GM21723 (cell line): Measurements from ENCODE around the gene GRHL1.

Experiments used
- ATAC-seq: cut with Tn5 transposase; IDR thresholded peaks from one replicate; pipeline ENCODE4 v1.9.1; 2021; ENCODE audit warnings: mild to moderate bottlenecking, moderate library complexity; ENCODE audit not compliant: unreplicated experiment

GRHL1 gene

DNA sequence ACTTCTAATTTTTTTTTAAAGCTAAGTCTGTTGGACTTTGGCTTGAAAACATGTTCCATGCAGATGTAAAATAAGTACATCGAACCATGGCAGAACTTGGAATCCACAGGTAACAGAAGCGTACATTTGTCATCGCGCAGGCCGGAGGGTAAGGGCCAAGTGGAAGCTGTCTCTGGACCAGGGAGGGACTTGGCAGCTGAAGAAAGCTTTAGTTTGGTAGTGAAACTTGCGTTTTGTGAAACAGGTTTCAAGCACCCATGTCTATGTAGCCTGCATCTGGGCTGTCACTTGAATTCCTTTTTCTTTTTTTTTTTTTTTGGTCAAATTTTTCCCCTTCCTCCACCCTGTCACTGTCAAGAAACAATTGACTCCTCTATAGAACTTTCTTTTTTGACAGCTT lies 20.4 kb downstream of the GRHL1 start:
- ATAC-seq, result no peak

DNA sequence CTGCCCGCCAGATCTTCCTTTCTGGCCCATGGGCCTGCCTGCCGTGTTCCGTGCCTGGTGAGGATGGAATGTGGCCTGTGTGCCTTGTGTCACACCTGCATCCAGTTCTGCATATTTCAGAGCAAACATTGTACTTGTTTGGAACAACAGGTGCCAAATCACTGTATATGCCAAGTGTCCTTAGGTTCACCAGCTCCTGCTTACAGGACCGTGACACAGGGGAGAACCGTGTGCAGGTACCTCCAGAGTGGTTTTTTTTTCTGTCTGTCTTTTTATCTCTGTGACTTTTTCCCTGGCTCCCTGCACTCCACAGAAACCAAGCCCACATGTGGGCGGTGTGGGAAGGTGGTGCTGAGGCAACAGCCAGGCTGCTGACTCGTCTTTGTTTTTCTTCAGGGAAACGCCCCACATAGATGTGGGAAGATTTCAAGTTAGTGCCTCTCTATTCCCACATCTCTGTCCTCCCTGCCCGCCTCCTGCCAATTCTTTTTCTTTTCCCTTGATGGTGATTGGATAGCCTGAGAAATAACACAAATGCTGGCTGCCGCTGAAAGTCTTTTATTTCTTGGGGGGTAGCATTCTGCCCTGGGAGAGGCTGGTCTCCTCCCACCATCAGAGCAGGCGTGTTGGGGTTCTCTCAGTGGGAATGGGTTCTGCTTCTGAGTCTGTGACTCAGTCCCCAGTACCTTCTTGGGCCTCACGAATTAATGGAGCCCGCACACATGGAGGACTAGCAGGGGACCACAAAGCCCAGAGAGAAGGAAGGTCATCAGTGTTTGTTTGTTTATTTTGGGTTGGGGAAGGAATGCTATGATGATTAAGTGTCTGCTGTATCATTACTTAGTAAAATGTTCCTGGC lies 21.4 kb downstream of the GRHL1 start:
- no peak for ATAC-seq

DNA sequence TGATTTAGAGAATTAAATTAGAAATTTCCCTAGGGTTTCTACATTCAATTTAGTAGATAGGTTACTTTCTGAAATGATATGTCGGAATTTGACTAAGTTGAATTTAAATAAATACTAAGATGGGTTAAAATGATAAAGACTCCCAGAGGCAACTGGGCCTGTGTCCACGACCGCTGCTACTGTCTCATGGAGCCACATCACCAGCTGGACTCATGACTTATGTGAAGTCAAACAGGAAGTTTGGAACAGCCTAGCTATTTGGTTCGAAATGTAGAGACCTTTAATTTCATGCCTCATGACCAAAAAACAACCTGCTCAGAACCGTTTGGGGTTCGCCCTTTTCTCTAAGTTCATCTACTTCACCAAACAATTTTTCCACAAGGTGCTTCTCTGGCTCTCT lies 22.2 kb downstream of the GRHL1 start:
- ATAC-seq, result no peak

DNA sequence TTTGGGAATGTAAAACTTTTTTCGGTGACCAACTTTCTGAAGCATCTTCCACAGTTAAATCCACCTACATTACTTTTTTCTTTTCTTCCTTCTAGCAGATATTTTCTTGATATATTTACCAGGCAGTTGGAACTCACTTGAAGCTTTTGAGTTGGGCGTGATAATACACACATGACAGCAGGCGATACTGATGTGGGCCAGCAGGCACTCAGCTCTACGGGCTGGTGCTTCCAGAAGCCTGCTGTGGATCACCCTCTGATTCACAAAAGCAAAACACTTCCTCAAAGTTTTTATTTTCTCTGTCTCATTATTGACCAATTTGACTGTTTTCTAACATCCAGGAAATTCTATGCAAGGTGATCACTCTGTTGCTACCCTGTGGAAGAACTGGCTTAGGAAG lies 22.9 kb downstream of the GRHL1 start:
- ATAC-seq, result no peak

DNA sequence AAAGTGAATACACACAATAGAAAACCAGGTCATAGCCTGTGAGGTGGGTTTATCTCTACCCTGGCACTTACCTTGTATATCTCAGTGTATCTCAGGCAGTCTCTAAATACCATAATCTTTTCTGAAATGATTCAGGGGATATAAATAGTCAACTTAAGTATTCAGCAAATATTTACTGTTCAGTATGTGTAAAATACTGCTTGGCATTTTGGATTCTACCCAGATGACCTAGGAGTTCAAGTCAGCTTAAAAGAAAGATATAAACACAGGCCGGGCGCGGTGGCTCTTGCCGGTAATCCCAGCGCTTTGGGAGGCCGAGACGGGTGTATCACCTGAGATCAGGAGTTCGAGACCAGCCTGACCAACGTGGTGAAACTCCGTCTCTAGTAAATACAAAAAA lies 23.8 kb downstream of the GRHL1 start:
- ATAC-seq, result no peak

DNA sequence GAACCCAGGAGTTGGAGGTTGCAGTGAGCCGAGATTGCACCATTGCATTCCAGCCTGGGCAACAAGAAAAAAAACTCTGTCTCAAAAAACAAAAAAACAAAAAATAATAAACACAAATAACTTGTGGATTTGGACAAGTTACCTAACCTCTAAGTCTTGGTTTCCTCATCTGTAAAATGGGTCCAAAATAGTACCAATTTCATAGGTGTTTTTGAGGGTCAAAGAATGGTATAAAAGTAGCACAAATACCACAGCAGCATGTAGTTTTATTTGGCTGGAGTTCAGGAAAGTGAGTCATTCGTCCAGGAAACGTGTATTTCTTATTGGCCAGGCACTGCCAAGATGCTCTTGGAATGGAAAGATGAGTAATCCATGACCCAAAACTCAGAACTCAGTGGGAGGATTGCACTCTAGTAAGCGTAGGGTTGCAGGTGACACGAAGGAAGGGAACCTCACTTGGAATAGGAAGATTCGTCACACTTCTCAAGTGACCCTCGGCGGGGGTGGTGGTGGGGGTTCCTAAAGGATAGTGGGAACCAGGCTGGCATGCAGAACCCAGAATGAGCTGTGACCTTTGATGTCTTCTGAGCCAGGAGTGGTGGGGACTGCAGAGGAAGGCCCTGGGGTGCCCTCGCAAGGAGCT lies 24.4 kb downstream of the GRHL1 start:
- ATAC-seq, result no peak

DNA sequence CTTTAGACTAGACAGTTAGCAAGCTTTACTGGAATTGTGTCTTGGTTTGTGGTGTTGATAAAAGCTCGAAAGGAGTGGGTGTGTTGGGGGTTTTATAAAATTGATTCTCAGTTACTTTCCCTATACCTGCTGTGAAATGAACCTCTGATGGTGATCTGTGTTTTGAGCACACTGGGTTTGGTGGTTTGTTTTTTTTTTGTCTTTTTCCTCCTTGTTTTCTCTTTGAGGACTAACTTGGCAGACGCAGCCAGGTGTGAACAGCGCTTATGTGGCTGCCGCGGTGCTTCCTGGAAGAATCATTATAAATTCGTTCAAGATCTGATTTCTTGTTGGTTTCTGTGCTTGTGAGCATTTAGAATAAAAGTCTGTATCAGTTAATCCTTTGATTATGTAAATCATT lies 28.5 kb downstream of the GRHL1 start:
- ATAC-seq, result no peak

DNA sequence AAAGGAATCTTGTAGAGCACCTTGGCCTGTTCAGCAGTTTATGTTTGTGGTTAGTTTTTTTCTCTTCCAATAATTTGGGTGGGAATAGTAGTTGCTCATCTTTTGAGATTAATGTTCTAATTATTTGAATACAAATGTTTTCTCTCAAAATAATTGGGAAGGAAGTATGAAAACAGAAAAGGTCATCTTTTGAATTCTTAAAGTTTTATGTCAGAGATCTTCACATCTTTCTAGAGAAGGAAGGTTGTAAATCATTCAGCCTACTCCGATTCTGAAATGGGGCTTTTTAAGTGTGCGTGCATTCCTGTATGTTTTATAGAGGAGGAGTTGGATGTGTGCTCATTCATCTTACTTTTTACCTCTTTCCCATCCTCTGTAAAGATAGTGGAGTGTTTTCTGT lies 29.0 kb downstream of the GRHL1 start:
- ATAC-seq, result no peak

DNA sequence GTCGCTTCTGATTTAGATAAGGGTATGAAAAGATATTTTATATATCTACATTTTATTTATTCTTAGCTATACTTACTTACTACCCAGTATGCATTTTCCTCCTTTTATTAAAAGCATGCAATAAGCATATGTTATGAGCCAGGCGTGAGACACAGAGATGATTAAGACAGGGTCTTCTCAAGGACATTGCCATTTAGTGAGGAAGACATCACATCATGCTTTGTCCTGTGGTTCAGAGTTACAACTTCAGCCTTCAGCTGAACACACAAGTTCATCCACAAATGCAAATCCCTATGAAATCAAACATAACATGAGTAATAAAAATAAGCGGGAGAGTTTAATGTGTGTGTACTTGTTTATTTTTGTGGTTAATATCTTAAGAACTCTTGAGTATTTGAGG lies 30.2 kb downstream of the GRHL1 start:
- no peak for ATAC-seq

DNA sequence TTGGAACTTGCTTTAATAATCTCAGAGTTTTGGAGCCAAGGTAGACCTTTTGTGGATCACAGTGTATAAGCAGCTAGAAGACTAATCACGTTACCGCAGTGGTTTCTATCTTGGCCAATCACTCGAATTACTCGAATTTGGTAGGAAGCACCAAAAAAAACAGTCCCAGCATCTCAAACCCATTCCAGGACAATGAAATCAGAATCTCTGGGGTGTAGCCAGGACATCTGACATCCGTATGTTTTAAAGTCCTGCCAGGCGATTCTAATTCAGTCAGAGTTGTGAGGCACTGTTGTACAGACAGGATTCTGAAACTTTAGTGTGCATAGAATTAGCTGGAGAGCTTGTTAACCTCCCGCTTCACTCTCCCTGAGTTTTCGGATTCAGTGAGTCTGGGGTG lies 30.8 kb downstream of the GRHL1 start:
- ATAC-seq, result no peak

DNA sequence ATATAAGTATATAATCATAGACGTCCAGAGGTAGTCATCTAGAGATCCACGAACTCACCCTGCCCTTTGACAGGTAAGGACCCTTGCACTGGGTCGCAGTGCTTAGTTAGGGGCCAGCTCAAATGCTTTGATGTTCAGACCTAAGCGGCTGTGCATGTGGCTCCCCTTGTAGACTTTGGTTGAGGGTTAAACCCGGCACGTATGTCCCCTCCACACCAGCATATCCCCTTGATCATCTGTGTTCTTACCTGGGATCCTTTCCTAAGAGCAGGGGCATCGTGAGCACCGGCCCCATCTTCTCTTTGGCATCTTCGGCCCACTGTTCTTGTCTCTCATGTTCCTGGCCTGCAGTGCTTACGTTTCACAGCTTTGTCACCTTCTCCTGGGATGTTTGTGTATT lies 31.4 kb downstream of the GRHL1 start:
- no peak for ATAC-seq

DNA sequence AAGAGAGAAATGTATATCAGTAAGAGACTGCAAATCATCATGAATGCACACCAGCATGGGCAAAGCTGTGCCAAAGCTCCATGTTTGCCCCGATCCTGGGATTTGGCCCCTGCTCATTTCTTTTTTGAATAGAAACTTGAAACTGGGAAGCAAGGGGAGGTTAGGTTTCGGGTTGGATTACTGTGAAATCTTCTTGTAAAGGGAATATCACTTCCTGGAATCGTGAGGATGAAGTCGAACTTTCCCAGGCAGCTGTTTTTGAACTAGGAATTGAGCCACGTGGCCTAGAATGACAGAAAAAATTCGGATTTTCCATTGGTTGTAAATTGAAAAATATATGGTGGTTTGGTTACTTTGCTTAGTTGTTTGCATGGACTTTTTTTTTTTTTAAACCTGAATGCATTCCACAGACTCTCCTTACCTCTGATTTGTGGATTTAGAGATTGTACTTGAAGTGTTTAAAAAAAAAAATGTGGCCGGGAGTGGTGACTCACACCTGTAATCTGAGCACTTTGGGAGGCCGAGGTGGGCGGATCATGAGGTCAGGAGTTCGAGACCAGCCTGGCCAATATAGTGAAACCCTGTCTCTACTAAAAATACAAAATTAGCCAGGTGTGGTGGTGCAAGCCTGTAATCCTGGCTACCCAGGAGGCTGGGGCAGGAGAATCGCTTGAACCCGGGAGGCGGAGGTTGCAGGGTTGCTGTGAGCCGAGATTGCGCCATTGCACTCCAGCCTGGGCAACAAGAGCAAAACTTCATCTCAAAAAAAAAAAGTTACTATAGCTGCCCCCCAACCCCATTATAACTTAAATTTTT lies 32.1 kb downstream of the GRHL1 start:
- no peak for ATAC-seq

DNA sequence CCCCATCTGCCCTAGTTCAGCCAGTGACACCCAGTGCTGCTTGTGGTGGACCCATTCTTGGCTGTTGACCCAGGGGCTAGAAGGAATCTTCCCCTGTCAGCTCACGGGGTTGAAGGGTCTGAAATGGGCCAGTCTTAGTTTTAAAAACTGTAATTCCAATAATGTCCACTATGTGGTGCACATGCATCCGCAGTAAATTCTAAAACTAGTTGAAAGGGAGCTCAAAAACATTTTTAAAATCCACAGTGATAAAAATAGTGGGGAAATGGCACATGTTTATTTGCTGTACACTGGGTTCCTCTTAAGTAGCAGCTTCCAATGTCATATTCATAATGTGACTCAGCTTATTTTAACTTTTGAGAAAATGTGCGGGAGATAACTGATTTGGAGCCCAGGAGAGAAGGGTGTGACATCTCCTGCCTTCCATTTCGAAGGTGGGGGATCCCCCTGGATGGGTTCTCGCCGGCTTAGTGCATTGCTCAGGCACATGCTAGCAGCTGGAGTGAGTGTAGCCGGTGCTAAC lies 32.8 kb downstream of the GRHL1 start:
- peak; percentile 59 for ATAC-seq

DNA sequence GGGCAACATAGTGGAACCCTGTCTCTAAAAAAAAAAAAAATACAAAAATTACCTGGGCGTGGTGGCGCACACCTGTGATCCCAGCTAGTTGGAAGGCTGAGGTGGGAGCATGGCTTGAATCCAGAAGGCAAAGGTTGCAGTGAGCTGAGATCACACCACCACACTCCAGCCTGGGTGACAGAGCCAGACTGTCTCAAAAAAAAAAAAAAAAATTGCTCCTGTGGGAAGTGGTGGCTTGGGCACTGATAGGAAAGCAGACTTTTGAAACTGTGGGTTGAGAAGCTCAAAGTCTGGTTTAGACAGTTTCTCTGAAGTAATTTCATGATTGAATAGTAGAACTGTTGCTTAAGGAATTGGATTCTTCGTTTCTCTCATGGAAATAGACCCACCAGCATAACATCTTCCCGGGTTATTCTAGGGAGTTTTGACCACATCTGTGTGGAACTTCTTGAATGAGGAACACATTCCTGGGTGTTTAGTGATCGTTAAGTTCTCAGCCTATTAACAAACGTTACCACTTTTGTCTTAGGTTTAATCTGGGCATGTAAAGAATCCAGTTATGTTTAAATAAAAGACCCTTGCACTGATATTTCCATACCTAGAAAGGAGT lies 33.5 kb downstream of the GRHL1 start:
- no peak for ATAC-seq

DNA sequence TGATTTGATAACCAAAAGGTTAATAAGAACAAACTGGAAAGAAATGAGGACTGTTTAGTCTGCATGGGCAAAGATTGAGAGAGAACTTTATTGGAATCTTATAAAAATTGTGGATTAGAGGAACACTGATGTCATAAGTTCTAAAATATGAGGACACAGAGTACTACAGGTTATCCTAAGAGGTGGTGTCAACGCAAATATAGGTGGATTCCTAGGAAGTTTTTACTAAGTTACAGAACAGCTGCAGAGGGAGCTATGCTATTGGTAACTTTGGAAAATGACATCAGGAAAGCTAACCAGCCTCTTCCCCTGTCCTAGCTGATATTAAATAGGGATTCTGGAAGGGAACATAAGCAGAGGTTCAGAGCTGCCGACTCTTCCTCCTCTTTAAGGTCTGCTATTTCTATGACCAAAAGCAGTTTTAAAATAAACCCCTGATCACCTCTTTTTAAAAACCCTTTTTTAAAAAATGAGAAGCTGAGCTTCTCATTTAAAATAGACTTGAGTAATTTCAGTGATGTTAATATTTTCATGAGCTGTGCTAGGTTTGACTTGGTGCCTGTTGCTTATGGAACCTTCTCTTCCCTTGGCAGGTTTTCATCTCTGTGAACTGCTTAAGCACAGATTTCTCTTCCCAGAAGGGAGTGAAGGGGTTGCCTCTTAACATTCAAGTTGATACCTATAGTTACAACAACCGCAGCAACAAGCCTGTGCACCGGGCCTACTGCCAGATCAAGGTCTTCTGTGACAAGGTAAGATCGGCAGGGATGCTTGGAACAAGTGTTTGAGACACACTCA lies 34.2 kb downstream of the GRHL1 start:
- ATAC-seq, result no peak

DNA sequence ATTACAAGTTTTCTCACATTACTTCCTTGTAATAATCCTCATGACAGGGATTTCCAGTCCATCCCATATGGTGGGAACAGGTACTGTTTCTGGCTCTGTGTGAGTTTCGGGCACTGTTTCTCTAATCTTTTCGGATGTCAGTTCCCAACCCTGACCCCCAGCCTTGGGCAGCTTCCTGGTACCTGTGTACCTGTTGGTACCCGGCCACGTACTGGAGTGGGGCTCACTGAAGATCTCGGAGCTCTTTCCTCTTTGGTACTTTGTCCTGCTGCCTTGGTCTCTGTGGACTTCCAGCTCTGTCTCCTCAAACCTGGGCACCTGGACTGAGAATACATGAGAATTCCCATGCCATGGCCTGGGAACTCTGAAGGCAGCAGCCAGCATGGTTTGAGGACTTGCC lies 36.8 kb downstream of the GRHL1 start:
- ATAC-seq, result no peak

DNA sequence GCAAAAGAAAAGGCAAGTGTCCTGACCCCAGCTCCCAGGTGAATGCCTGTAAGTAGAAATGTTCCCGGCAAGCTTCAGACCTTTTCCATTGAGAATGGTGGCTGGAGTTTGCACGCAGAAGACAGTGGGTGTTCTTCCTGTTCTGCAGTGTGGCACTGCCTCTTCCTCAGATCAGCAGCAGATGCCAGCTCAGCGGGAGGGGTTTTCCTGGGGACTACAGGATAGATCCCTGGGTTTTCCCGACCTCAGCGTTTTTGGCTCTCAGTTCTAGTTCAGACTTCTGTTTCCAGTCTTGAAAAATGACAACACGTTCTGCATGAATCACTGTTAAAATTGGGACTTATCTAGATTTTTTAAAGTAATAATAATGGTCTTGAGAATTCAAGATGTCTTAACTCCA lies 39.2 kb downstream of the GRHL1 start:
- no peak for ATAC-seq

DNA sequence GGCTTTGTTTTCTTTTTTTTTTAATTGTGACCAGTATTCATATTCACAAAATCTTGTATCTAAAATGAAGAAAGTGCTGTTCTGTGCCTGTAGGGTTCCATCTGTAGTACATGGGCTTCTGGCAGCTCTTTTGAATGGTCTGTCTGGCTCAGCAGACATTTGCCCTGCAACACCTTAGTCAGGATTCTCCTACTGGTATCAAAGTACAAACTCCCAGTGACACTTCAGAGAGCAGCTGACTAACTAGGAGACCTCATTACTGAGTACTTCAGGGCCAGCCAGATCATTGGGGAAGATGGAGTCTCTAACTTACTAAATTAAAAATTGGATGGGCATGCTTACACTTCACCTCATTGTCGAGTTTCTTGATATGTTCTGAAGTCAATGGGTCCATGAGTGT lies 39.7 kb downstream of the GRHL1 start:
- ATAC-seq, result no peak

DNA sequence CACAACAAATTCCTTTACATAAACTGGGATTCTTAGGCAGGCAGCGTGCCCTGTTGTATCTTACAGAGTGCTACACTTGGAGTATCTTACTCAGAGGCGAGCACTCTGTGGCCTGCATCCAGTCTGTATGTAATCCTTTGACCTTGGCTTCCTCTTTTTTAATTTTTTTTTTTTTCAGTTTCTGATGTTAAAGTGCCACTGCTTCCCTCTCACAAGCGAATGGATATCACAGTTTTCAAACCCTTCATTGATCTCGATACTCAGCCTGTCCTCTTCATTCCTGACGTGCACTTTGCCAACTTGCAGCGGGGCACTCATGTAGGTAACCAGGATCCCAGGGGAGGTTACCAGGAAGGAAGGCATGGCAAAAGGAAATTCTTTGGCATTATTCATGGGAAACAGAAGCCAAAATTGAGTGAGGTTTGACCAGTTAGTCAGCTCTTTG lies 40.4 kb downstream of the GRHL1 start:
- ATAC-seq, result no peak
